ENCODE results near the gene FGF3.

DNA sequence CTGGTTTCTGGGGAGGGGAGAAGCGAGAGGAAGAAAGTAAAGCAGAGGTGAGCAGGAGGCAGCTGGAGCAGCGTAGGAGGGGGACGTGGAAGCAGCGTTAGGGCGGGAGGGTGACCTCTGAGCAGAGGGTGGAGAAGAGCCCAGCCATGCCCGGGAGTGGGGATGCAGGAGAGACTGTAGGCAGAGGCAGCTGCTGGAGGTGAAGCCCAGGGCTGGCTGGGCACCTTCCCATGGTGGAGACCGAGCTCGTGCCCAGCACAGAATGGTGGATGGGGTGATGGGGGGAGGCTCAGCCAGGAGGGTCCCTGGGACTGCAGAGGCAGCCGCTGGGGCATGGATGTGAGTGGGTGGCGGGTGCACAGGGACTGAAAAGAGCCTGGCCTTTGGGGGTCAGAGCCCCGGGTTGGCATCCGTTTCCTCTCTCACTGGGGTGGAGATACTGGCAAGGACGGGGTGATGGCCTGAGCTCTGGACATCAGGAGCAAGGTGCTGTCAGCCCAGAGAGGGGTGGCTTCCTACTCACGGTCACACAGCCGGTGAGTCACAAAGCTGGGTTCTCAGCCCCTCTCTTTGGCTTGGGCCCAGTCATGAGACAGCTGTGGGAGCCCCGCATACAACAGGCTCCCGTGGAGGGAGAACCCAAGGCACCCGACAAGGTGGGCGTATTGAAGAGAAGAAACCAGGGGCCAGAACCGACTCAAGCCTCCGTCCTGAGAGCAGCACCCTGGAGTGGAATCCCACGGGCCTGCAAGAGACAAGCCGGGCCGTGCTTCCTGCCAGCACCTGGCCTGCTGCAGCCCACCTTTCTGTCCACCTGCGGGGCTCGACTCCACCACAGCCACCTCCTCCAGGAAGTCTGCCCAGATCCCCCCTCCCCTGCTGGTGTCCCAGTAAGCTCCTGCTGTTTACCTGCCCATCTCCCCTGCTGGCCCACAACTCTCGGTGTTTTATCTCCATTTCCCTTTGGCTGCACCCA lies 45.8 kb upstream of the FGF3 start:
- TF ChIP-seq, protein P1, sequence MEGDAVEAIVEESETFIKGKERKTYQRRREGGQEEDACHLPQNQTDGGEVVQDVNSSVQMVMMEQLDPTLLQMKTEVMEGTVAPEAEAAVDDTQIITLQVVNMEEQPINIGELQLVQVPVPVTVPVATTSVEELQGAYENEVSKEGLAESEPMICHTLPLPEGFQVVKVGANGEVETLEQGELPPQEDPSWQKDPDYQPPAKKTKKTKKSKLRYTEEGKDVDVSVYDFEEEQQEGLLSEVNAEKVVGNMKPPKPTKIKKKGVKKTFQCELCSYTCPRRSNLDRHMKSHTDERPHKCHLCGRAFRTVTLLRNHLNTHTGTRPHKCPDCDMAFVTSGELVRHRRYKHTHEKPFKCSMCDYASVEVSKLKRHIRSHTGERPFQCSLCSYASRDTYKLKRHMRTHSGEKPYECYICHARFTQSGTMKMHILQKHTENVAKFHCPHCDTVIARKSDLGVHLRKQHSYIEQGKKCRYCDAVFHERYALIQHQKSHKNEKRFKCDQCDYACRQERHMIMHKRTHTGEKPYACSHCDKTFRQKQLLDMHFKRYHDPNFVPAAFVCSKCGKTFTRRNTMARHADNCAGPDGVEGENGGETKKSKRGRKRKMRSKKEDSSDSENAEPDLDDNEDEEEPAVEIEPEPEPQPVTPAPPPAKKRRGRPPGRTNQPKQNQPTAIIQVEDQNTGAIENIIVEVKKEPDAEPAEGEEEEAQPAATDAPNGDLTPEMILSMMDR (IDR thresholded peaks at IDR 0.05): no peak
- TF ChIP-seq POLR2A (IDR thresholded peaks at IDR 0.05): no peak
